ENCODE data around the gene DOCK2.
A peak's percentile ranks its signal among the peaks of the same experiment; 100 is the strongest.

- TF ChIP-seq EZH2phosphoT487 (IDR thresholded peaks at IDR 0.05; ENCODE audit: borderline replicate concordance, low read length) (no peak), CTCF (conservative IDR thresholded peaks at IDR 0.05; ENCODE audit: low read depth, low read length) (peak; percentile 84)
Observed at GRCh38 chr5:169980418-169981053, 343.5 kb downstream of the DOCK2 start, which contains the start of gene INSYN2B.

Measured in PC-3 (cell line).